Skeletal muscle satellite cell (primary cell): ENCODE data around the gene ZNF79.

ENCODE experiments used
- H3K27me3 ChIP-seq: 2 replicates; pipeline ENCODE4 v1.7.0; 2013; ENCODE audit warnings: low read length; ENCODE audit not compliant: control insufficient read depth, insufficient read depth
- H3K36me3 ChIP-seq: 2 replicates; pipeline ENCODE4 v1.7.0; 2013; ENCODE audit warnings: mild to moderate bottlenecking, control low read depth, low read length; ENCODE audit not compliant: insufficient read depth
- H3K4me1 ChIP-seq: 2 replicates; pipeline ENCODE4 v1.7.0; 2013; ENCODE audit warnings: low read length; ENCODE audit not compliant: control insufficient read depth, insufficient read depth
- H3K4me2 ChIP-seq: 2 replicates; pipeline ENCODE4 v1.7.0; 2013; ENCODE audit warnings: mild to moderate bottlenecking, low read length
- H3K4me3 ChIP-seq: 2 replicates; pipeline ENCODE4 v1.7.0; 2013; ENCODE audit warnings: low read length
- H3K9ac ChIP-seq: 2 replicates; pipeline ENCODE4 v1.7.0; 2013; ENCODE audit warnings: mild to moderate bottlenecking, low read depth, low read length, moderate library complexity
- H3K9me3 ChIP-seq: replicated peaks from 2 replicates; pipeline ENCODE4 v1.7.0; 2013; ENCODE audit warnings: mild to moderate bottlenecking, control low read depth, low read length

Gene ZNF79

DNA sequence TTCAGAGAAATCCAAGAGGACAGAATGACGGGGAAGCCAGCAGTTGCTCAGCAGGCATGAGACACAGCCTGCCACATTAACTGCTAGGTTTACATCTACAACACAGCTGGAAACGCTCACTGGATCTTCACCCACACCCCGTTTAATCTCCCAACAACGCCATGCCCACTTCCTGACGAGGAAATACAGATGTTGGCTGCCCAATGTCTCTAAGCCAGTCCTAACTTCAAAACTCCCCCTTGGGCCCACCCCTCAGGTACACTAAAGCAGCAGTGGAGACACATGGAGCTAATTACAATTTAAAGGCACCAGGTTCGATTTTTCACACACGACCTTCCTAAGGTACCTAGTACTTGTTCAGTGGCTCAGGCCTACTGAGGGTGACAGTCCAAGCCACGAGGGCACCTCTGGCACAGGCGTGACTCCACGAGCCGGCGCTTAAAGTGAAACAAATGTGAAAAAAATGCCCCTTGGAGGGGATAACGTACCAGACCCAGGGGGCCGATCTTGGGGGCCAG, 26.1 kb downstream of the ZNF79 start:
- peak overlapping the region; percentile 99 for H3K4me2 ChIP-seq
- peak overlapping the region; percentile 99 for H3K9ac ChIP-seq
- H3K9me3 ChIP-seq = peaks cover 9% of the 10 kb centered on the region
- peak overlapping the region; percentile 92 for H3K4me3 ChIP-seq
- H3K27me3 ChIP-seq = no peaks in the 10 kb centered on the region
- peaks cover 23% of the 10 kb centered on the region for H3K4me1 ChIP-seq
- peaks cover 63% of the 10 kb centered on the region for H3K36me3 ChIP-seq

DNA sequence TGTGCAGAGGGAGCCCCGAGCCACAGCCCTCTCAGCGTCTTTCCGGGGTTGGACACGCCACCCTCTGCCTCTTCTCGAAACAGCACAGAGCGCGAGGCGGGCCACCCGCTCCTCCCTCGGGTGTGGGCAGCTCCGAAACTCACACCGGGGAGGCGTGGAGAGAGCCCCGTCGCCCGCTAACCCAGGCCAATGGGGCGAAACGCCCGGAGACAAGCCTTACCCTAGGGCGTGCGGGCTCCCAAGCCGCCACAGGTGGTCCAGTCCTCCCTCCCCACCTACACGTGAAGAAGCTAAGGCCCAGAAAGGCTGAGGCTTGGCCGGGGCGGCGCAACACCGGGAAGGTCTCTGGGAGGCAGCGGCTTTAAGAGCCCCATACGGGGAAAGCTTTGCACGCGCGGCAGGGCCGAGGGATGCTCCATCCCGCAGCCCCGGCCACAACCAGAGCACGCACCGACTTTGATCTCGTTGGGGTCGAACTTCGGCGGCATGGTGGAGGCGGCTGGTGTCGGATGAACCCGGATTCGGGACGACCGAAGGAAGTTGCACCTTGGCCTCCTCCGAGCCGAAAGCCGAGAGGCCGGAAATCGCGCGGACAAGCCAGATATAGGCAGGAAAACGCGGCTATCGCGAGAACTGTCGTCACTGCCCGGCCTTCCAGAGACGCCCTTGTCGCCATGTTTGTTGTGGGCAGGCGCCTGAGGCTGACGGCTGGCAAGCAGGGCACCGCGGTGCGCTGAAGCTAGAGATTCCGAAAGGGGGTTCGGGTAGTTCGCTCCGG, 26.8 kb downstream of the ZNF79 start, which contains the start of the genes LRSAM1 and RPL12:
LRSAM1 (plus strand) TSS at position 681 of the 778 bp plus-strand sequence. CDS start 3,018 bp downstream, outside the sequence.
RPL12 (minus strand) TSS at position 577 of the 778 bp plus-strand sequence; CDS start at position 488, 89 bp downstream.
- H3K4me1 ChIP-seq = peaks cover 23% of the 10 kb centered on the region

DNA sequence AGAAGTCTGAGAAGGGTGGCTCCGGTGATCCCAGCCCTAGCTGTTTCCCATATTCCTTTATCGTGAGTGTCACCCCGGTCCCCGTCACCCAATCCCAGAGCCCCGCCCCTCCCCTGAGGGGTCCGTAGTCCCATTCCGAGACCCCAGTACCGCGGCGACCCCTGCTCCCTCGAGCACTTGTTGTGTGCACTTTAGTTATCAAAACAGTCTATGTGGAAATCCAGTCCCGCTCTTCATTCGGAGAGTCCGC, 27.4 kb downstream of the ZNF79 start:
- Histone ChIP-seq H3K4me1 (peaks cover 23% of the 10 kb centered on the region), H3K36me3 (peaks cover 54% of the 10 kb centered on the region), H3K4me2 (peak overlapping the region; percentile 99), H3K27me3 (no peaks in the 10 kb centered on the region), H3K9ac (peak overlapping the region; percentile 99), H3K9me3 (no peaks in the 10 kb centered on the region), H3K4me3 (peak overlapping the region; percentile 92)

More for the DNA sequence above, 26.8 kb downstream of the ZNF79 start, which contains the start of the genes LRSAM1 and RPL12:
- H3K9me3 ChIP-seq = peaks cover 2% of the 10 kb centered on the region
- H3K9ac ChIP-seq = peak within 1 kb of the TSS; percentile 99
- H3K4me3 ChIP-seq = peak within 1 kb of the TSS; percentile 92
- H3K36me3 ChIP-seq = peaks cover 59% of the 10 kb centered on the region
- peak within 1 kb of the TSS; percentile 99 for H3K4me2 ChIP-seq
- H3K27me3 ChIP-seq = no peaks in the 10 kb centered on the region

DNA sequence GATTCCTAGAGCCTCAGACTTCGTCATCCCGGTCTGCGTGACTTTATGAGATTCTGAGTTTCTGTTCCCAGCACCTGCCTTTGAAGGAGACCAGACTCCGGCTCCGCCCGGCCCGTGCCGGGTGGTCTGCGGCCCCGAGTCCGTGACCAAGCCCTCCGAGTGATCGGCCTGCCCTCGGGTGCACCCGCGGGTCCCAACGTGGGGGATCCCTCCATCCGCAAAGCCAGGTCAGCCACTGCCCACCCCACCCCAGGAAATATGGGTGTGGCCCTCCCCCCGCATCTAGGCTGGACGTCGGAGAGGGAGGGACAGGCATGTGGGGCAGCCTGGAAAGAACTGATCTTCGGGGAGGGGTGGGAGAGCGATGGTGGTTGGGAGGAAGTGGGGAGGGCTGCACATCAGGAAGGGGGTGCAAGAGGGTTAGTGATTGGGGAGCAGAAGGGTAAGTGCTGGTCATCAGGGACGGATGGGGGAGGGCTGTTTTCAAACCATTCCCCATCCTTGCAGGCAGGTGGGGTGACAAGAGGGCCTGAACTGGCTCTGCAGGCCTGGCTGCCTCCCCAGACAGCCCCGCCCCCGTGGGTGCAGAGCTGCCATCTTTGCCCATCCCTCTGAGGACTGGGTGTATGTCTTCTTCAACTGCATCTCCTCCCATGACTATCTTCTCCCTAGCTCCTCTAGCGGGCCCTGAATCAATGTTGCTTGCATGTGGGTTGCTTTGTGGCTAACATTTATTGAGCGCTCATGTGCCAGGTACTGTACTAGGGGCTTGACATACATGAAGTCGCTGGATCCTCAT, 27.9 kb downstream of the ZNF79 start:
- H3K4me1 ChIP-seq = peaks cover 23% of the 10 kb centered on the region
- peak overlapping the region; percentile 99 for H3K4me2 ChIP-seq
- H3K36me3 ChIP-seq = peaks cover 52% of the 10 kb centered on the region
- H3K9ac ChIP-seq = peak overlapping the region; percentile 99
- H3K9me3 ChIP-seq = no peaks in the 10 kb centered on the region
- no peaks in the 10 kb centered on the region for H3K27me3 ChIP-seq
- H3K4me3 ChIP-seq = peak overlapping the region; percentile 92

DNA sequence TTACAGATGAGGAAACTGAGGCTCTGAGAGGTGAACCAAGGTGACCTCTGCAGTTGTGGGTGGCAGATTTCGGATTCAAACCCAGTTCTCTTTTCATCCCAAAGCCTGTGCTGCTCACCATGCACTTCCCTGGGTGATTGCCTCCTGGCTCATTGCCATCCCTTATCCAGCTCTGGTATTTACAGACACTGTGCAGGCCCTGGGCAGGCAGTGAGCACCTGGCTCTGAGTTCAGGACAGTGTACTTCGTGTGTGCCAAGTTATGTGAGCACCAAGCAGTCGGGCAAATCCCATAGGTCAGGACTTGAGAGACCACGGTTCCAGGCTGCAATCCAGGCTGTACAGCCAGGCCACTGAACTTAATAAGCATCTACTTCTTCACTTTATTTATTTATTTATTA, 28.5 kb downstream of the ZNF79 start:
- Histone ChIP-seq H3K36me3 (peaks cover 51% of the 10 kb centered on the region), H3K4me1 (peaks cover 23% of the 10 kb centered on the region), H3K9ac (no peak overlapping the region), H3K4me3 (peak overlapping the region; percentile 92), H3K9me3 (no peaks in the 10 kb centered on the region), H3K27me3 (no peaks in the 10 kb centered on the region), H3K4me2 (peak overlapping the region; percentile 99)

DNA sequence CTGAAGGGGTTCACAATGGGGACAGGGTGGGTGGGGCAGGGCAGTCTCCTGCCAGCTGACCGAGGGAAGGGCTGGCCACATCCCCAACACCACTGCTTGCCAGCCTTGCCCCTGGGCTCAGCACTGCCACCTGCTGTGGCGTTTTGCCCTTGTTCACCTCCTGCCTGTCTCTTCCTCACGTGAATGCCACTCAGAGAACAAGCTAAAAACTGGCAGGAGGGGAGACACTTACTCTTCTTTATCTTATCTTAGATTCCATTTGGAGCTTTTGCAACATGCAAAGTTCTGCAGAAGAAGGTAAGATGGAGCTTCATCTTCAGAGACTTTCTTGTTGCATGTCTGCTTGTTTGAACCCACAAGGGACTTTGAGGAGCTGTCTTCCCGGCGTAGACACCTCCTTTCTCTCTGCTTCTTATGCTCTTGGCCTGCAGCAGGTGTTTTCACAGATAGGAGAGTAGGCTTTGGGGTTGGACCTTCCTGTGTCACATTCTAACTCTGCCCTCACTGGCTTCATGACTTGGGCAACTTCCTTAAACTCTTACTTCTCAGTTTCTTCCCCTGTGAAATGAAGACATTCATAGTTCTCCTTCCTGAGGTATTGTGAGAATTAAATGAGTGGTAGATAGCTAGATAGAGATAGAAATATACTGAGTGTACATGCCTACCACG, 31.3 kb downstream of the ZNF79 start:
- Histone ChIP-seq H3K4me3 (no peak overlapping the region), H3K27me3 (no peaks in the 10 kb centered on the region), H3K9me3 (no peaks in the 10 kb centered on the region), H3K4me1 (peaks cover 9% of the 10 kb centered on the region), H3K9ac (no peak overlapping the region), H3K4me2 (no peak overlapping the region), H3K36me3 (peaks cover 41% of the 10 kb centered on the region)

DNA sequence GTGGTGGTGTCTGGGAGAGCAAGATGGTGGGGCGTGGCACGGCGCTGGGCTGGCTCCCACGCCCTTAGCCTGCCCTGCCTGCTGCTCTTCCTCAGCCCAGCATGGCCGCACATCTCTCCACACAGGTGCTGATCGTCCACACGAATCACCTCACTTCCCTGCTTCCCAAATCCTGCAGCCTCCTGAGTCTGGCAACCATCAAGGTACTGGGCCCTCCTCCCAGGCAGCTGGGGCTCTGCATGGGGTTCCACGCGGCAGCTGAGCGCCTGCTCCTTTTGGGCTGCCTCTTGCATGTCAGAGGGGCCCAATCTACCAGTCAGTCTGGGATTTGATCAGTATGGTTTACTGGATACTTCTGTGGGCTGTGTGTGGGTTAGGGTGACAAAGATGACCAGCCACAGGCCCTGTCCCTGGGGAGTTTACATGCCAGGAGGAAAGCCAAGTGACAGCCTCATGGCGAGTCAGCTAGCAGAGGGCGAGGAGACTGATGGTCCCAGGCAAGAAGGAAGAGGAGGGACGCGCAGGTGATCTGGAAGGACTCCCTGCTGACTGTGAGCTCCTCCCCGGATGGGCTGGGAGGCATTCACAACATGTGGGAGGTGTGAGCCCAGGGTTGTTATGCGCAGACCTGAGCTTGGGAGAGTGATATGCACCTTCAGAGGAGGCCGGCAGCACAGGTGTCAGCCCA, 33.2 kb downstream of the ZNF79 start:
- Histone ChIP-seq H3K36me3 (peaks cover 45% of the 10 kb centered on the region), H3K4me2 (no peak overlapping the region)

DNA sequence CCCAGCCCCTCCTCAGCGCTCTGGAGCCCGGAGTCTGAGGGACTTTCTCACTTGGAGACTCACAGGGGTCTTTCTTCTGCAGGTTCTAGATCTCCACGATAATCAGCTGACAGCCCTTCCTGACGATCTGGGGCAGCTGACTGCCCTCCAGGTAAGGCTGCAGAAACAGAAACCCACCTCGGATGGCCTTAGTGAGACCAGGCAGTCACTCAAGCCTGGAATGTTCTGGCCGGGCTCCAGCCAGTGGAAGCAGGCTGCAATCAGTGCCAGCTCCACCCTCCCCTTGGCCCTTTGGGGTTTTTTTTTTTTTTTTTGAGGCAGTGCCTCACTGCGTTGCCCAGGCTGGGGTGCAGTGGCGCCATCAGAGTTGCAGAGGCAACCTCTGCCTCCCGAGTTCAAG, 34.7 kb downstream of the ZNF79 start:
- Histone ChIP-seq H3K36me3 (peaks cover 50% of the 10 kb centered on the region), H3K9ac (no peak overlapping the region), H3K4me3 (no peak overlapping the region)

More for the DNA sequence above, 33.2 kb downstream of the ZNF79 start:
- Histone ChIP-seq H3K4me1 (peaks cover 5% of the 10 kb centered on the region), H3K27me3 (no peaks in the 10 kb centered on the region), H3K9me3 (no peaks in the 10 kb centered on the region), H3K4me3 (no peak overlapping the region), H3K9ac (no peak overlapping the region)

DNA sequence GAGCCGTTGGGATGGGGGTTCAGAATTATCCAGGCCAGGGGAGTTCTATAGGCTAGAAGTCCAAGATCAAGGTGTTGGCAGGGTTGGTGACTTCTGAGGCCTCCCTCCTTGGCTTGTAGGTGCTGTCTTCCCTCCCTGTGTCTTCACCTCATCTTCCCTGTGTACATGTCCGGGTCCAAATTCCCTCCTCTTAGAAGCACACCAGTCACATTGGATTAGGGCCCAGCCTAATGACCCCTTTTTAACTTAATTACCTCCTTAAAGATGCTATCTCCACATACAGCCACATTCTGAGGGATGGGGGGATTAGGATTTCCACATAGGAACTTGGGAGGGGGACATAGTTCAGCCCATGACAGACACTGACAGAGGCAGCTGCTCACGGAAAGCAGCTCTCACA, 39.2 kb downstream of the ZNF79 start:
- Histone ChIP-seq H3K9ac (no peak overlapping the region), H3K4me3 (no peak overlapping the region), H3K9me3 (no peaks in the 10 kb centered on the region), H3K27me3 (no peaks in the 10 kb centered on the region), H3K4me1 (no peaks in the 10 kb centered on the region), H3K36me3 (peaks cover 44% of the 10 kb centered on the region), H3K4me2 (no peak overlapping the region)

More for the DNA sequence above, 34.7 kb downstream of the ZNF79 start:
- no peak overlapping the region for H3K4me2 ChIP-seq
- H3K9me3 ChIP-seq = no peaks in the 10 kb centered on the region
- H3K4me1 ChIP-seq = no peaks in the 10 kb centered on the region
- no peaks in the 10 kb centered on the region for H3K27me3 ChIP-seq

DNA sequence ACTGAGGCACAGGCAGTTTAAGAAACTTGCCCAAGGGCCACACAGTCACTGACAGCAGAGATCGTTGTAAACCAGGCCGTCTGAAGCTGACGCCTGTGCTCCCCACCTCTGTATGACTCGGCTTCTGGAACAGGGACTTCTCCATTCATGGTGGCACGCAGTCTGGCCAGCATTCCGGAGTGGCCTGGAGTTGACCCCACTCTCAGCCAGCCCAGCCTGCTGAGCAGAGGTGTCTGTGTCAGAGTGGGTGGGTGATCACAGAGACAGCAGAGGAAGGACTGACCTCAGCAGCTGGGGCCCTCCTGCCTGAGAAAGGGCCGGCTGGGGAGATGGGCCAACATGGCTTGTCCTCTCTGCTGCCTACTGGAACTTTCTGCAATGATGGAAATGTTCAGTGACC, 39.7 kb downstream of the ZNF79 start:
- Histone ChIP-seq H3K4me2 (no peak overlapping the region), H3K9ac (no peak overlapping the region), H3K36me3 (peaks cover 41% of the 10 kb centered on the region), H3K4me1 (no peaks in the 10 kb centered on the region), H3K4me3 (no peak overlapping the region), H3K9me3 (no peaks in the 10 kb centered on the region), H3K27me3 (no peaks in the 10 kb centered on the region)
